Fibroblast of the aortic adventitia (primary cell): ENCODE results near the gene PDE1A. TPM values are rescaled to one million over a fixed set of nuclear protein-coding genes. Genes with fewer than 3 reads are reported as not detected.

Source experiments
- DNase-seq: peaks from one replicate; pipeline ENCODE4 v3.0.0-alpha.2; 2010; ENCODE audit warnings: low read depth
- H3K4me3 ChIP-seq: 2 replicates; pipeline ENCODE4 v1.5.1; 2011; ENCODE audit warnings: low read depth, mild to moderate bottlenecking, control low read depth, low read length, moderate library complexity
- CTCF ChIP-seq: IDR thresholded peaks from 2 replicates; pipeline ENCODE4 v1.5.1; 2011; ENCODE audit warnings: mild to moderate bottlenecking, low read length, control low read depth, inconsistent platforms; ENCODE audit not compliant: insufficient read depth
- total RNA-seq: library from RNA; depleted of rRNA; stranded (reverse); fragments of >200 nt; gene quantifications from 2 replicates; pipeline ENCODE4 v1.2.3, GENCODE V29; 2012; ENCODE audit warnings: low replicate concordance

Gene PDE1A
- total RNA-seq, 1 donor, result 18.7 TPM

- DNase-seq, result no peak
These were observed 61.0 kb downstream of the PDE1A start for GRCh38 chr2:182365855-182366254.

GRCh38 chr2:182361477-182361876, 65.4 kb downstream of the PDE1A start:
- H3K4me3 ChIP-seq, result no peak overlapping the region
- no peak for TF ChIP-seq CTCF
- no peak for DNase-seq

More at GRCh38 chr2:182365855-182366254, 61.0 kb downstream of the PDE1A start:
- no peak overlapping the region for H3K4me3 ChIP-seq
- no peak for TF ChIP-seq CTCF

GRCh38 chr2:182360663-182361260, 66.1 kb downstream of the PDE1A start:
- TF ChIP-seq CTCF, result no peak
- H3K4me3 ChIP-seq, result no peak overlapping the region
- no peak for DNase-seq

- H3K4me3 ChIP-seq, result no peak overlapping the region
- no peak for TF ChIP-seq CTCF
- peak; percentile 93 for DNase-seq
These were observed 66.7 kb downstream of the PDE1A start for GRCh38 chr2:182359990-182360662.

- H3K4me3 ChIP-seq, result no peak overlapping the region
- no peak for DNase-seq
- no peak for TF ChIP-seq CTCF
These were observed 67.5 kb downstream of the PDE1A start for GRCh38 chr2:182359027-182359989.

- TF ChIP-seq CTCF, result no peak
- H3K4me3 ChIP-seq, result no peak overlapping the region
- DNase-seq, result no peak
These were observed 68.2 kb downstream of the PDE1A start for GRCh38 chr2:182358601-182359000.
